Jurkat, Clone E6-1 (cell line): ENCODE measurements around the gene GABARAPL2.
"Not testable (repeated sequence)": the region's sequence is repeated elsewhere in the genome, so short reads cannot be mapped to it uniquely, and the experiment has no call there.

Experiments used
- DNase-seq: peaks from one replicate; pipeline ENCODE4 v3.0.0-alpha.2; 2011; ENCODE audit warnings: low read depth, low spot score
- H3K4me3 ChIP-seq: 2 replicates; pipeline ENCODE4 v1.5.1; 2011; ENCODE audit warnings: mild to moderate bottlenecking, low read length, control low read depth, moderate library complexity

The GABARAPL2 gene

DNA sequence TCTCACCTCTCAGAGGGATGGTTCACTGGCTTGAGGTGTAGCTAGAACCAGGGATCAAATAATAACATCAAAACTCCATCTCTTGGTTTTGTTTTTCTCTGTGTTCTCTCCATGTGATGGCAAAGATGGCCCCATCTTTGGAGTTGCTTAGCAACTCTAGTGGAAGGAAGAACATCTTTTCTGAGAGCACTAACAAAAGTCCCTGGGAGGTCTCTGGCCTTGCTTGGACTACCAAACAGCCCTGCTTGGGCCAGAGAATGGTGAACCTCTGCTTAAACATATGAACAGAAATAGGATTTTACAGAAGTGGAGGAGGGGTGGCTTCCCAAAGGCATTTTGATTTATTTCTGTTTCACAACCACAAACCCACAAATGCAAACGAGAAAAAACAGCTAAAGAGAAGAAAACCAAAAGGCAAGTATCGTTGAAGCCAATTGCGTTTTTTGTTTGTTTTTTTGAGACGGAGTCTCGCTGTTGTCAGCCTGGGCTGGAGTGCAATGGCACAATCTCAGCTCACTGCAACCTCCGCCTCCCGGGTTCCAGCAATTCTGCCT, 13.2 kb downstream of the GABARAPL2 start:
- DNase-seq, result no peak
- no peak overlapping the region for H3K4me3 ChIP-seq

DNA sequence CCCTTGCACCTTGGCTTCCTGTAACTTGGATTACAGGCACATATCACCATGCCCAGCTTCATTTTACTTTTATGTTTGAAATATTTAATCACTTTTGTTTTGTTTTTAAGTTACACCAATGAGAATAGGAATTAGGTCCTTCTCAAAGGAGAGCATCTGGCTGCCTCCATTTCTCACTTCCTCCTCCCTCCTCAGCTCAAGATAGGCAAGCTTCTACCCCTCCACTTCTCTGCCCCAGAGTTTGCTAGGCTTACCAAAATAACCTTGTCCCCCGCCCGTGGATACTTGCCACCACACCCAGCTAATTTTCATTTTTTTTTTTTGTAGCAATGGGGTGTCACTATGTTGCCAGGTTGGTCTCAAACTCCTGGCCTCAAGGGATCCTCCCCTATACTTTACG, 17.9 kb downstream of the GABARAPL2 start:
- no peak for DNase-seq
- no peak overlapping the region for H3K4me3 ChIP-seq

DNA sequence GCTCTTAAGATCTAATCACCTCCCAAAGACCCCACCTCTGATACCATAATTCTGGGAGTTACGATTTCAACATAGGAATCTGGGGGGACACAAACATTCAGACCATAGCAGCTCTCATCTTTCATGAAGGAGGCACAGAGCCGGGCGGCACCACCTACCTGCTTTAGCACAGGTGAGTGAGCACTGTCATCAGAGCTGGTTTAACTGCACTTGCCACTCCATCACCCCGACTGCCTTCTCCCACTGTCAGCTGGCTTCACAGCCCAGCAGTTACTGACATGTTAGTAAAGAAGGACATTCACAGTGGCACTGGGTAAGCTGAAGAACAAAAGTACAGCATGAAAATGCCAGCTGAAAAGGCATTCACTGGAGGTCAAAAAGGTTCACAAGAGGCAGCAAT, 22.5 kb downstream of the GABARAPL2 start:
- no peak overlapping the region for H3K4me3 ChIP-seq
- DNase-seq, result no peak

DNA sequence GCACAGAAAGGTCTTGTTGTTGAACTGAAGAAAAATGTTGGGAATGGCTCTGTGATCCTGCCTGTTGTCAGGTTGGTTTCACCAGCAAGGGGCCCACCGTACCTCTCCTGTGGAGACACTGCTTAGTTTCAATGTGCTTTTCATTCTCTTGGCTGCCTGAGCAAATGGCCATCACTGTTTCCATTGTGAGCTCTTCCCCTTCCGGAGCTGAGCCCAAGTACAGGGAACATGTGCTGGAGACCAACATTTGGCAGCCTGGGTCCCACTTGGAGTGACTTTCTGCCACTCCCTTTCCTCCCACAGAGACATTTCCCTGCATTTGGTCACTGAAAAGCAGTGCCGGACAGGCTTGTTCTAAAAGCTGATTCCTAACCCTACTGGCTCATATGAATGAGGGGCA, 23.1 kb downstream of the GABARAPL2 start:
- no peak overlapping the region for H3K4me3 ChIP-seq
- no peak for DNase-seq

DNA sequence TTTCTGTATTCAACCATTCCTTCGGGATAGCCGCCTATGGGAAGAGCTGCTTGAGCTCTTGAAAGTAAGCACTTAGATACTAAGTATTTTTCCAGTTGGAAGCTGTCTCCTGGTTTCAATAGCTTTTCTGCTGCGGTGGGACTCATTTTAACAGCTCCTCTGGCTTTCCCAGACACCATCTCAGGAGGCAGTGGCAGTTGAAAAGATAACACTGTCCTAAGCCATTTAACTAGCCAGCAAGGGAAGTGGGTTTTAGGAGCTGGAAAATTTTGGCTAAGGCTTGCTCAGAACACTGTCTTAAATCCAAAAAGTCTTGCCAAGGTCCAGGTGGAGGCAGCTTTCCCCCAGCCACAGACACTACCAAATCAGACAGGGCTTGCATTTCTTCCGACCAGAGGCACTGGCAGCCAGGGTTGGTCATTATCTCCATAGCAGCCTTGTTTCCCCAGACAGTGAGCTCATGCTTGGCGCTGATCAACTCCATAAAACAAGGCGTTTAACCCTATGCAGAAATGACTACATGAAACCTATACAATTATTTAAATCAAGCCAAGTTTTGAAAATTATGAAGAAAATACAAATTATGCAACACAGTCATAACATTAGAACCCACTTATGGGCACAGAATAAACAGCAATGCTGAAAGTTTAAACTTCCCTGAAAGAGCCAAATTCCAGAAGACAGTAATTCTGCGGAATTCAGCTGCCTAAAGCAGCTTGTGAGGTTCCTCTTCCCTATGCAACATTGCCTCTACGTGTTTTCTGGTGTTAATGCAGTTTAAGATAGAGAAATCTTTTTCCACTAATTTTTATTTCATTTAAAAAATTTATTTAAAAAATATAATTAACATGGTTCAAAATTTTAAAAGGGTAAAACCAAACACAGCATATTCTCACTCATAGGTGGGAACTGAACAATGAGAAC, 25.0 kb downstream of the GABARAPL2 start:
- H3K4me3 ChIP-seq, result no peak overlapping the region

DNA sequence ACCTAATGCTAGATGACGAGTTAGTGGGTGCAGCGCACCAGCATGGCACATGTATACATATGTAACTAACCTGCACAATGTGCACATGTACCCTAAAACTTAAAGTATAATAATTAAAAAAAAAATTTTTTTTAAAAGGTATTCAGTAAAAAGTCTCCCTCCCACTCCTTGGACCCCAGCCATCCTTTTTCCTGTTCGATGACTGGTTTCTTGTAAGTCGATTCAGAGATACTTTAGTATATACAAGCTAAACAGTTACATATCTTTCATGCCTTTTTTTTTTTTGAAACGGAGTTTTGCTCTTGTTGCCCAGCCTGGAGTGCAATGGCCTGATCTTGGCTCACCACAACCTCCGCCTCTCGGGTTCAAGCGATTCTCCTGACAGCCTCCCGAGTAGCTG, 25.7 kb downstream of the GABARAPL2 start:
- DNase-seq, H3K4me3 ChIP-seq: not testable (repeated sequence)

More for the DNA sequence above, 25.0 kb downstream of the GABARAPL2 start:
- no peak for DNase-seq

DNA sequence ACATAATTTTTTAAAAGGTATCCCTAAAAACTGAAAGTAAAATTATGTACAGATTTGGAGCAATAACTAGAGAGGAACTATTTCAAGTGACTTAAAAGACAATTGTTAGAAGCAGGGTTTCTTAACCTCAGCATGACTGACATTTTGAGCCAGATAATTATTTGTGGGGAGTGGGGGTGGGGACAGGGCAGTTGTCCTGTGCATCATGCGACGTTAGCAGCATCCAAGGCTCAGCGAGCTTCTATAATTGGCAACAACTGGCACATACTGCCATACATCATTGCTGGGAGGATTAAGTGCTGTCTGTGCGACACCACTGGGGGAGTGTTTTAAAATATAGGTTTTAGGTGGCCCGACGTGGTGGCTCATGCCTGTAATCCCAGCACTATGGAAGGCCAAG, 27.1 kb downstream of the GABARAPL2 start:
- no peak overlapping the region for H3K4me3 ChIP-seq
- no peak for DNase-seq

DNA sequence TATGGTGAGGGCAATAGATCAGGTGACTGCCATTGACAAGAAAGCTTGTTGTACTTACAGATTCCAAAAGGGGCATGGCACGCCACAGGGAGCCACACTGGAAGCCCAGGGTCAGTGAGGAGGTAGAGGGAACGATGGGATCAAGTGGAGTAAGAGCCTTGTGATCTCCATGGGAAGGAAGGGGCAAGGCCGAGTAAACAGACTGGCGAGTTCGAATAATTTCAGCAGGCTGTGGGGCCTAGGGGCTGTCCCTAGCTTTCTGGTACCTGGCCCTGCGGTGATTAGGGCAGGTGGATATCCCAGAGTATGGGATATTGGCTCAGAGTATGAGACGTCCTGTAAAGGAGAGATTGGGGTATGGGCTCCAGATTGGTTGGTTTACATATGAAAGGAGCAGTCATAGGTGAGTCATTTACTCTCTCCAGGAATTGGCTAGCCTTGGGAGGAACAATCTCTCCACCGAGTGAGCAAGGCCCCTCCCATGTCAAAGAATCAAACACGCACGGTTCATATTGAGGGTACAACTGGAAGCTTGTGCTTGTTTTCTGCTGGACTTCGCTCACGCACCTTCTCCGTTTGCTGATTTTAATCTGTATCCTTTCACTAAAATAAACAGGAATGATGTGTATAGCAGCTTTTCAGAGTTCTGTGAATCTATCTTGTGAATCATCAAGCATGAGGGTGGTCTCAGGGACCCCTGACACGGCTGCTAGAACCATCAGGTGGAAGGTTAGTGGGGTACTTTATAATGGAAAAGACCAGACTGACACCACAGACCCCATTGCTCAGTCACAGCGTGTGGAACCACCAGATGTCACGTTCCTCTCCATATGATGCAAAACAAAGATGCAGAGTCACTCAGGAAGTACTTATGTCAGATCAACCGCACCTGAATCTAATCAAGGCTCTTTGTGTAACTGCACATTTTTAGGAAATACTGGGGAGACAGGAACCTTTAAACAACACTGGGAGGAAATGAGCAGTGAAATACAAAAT, 27.9 kb downstream of the GABARAPL2 start:
- peak; percentile 85 for DNase-seq
- no peak overlapping the region for H3K4me3 ChIP-seq

DNA sequence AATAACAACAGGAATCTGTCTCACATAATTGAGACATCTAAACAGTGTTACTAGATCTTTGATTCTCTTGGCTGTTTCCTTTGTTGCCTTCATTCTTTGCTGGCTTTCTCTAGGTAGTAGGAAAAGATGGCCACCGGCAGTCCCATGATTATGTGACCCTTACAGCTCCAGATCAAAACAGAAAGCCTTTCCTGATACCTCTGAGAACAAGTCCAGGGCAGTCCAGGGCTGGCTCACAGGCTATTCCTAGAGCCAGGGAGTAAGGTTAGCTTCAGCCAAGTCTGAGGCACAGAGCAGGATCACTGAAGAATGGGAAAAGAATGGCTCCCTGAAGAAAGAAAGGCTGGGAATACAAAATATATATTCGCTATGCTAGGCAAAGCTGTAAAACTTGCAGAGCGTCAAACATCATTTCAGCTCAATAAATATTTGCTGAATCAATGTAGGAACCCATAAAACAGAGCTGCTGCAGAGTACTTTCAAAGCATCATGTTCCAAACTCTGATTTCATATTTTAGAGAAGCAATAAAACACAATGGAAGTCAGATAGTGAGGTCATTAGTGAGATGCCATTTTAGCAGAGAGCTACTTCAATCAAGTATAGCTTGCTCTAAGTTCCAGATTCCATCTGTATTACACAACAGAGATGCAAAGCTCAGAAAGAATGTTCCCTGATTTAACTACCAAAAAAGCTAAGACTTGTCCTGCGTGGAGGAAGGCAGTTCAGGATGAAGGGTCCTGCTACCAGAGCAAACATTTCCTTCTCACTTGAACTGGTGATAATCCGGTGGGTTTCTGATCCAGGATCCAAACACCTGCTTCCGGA, 33.5 kb downstream of the GABARAPL2 start:
- no peak overlapping the region for H3K4me3 ChIP-seq
- DNase-seq, result no peak

DNA sequence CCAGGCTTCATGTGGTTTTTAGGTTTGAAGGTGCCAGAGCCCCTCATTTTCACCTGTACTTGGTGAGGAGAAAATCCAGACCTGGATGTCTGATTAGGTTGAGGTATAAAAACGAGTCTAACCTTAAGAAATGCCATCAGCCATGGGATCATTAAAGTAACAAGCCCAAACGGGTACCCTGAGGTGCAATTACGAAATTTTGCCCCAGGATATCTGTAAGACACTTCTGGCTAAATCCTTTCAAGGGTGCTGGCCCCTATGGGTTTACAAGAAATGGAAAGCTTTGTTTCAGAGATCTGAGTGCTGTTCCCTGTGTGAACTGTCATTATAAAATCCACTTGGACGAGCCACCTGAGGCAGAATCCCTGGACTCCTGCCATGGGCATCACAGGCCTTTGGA, 37.1 kb downstream of the GABARAPL2 start:
- DNase-seq, result no peak
- no peak overlapping the region for H3K4me3 ChIP-seq

DNA sequence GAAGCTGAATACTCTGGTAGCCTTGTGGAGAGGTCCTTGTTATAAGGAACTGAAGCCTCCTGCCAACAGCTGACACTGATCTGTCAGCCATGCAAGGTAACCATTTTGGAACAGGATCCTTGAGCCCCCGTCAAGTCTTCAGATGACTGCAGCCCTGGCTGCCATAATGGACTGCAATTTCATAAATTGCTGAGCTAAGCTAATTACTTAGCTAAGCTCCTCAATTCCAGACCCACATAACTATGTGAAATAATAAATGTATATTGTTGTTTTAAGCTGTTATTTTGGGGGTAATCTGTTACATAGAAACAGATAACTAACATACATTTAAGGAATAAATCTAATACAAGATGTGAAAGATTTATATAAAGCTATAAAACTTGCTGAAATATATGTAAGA, 40.3 kb downstream of the GABARAPL2 start:
- H3K4me3 ChIP-seq, result no peak overlapping the region
- no peak for DNase-seq

DNA sequence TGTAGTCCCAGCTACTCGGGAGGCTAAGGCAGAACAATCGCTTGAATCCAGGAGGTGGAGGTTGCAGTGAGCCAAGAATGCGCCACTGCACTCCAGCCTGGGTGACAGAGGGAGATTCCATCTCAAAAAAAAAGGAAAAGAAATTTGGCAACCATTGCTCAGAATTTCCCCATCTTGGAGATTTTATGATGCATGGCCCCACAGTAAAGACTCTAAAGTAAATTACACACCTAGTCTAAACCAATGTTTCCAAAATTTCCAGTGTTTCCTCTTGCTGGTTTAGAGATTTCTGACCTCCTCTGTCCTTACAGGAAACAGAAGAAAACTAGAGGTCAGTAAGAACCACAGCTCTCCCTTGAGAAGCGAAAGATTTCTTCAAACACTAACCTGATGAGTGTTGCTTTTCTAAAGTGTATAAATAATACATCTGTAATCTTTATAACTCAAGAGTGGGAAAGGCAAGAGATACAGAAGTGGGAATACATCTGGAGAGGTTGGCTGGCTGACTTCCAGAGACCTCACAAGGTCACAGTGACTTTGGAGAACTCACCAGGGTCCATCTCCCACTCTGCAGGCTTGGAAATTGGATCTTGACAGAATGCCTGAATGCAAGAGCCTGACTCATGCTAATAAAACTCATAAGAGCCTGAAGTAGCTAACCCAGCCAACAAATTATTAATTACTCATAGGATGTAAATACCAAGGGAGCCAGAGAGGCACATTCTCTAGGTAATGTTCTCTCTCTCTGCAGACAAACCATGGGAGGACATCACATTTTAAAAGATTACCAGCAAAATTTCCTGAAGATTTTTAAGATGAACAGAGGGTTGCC, 48.1 kb downstream of the GABARAPL2 start:
- DNase-seq, result no peak
- no peak overlapping the region for H3K4me3 ChIP-seq

DNA sequence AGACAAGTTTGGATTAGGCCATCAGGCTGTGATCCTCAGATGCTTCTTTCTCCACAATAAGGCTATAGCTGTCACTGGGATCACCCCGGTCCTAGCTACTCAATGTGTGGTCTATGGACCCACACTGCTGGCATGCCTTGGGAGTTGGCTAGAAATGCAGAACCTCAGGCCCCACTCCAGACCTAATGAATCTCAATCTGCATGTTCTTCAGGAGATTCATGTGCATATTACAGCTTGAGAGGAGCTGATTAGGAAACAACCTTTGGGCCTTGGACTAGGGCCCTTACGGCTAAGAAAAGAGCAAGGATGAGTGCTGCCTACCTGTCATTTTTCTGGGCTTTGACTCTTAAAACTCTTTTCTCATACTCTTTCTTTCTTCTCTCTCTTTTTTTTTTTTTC, 49.4 kb downstream of the GABARAPL2 start:
- DNase-seq, result no peak

DNA sequence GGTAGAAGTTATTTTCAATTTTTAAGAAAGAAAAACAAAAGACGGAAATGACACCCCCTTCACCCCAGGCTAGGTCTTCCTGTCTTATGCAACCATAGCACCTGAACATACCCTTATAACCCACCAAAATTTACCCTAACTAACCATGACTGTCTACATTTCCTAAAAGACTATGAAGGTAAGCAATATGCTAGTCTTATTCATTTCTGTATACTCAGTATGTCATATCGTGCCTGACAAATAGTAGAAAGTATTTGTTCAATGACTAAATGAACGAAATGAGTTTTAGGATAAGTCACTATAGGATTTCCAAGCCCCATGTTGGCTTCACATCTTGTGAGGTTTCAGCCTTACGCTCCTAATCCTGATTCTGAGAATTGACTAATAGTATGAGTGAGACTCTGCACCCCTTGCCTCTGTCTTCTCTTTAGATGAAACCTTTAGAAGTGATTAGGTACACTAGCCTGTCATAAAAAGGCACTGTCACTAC, 50.4 kb downstream of the GABARAPL2 start:
- no peak overlapping the region for H3K4me3 ChIP-seq

More for the DNA sequence above, 49.4 kb downstream of the GABARAPL2 start:
- no peak overlapping the region for H3K4me3 ChIP-seq

DNA sequence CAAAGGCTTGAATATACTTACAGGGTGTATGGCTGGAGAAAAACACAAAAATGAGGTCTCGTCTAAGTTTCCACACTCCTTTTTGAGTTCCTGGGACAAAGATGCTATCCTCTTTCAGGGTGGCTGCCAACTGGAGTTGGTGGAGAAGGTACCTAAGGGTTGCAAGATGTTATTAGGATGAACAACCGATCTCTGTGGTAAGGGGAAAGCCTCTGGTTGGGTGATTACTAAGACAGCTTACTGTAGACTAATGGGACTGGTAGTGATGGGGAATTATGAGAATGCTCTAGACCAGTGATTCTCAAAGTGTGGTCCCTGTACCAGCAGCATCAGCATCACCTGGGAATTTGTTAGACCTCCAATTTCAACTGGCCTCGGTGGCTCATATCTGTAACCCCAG, 50.9 kb downstream of the GABARAPL2 start:
- DNase-seq, result no peak
- no peak overlapping the region for H3K4me3 ChIP-seq

More for the DNA sequence above, 50.4 kb downstream of the GABARAPL2 start:
- DNase-seq, result no peak

DNA sequence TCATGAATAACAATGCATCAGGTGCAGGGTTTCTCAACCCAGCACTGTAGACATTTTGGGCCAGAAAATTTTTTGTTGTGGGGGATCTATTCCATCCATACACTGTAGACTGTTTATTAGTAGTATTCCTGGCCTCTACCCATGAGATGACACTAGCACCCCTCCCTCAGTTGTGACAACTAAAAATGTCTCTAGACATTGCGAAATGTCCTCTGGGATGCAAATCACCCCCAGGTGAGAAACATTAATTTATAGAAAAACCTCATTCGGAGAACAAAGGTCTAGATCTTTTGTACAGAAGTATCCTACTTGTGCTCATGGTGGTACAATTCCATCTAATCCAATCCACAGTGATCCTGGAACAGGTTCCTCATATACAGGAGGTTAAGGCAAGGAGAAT, 52.6 kb downstream of the GABARAPL2 start:
- no peak for DNase-seq
- no peak overlapping the region for H3K4me3 ChIP-seq

DNA sequence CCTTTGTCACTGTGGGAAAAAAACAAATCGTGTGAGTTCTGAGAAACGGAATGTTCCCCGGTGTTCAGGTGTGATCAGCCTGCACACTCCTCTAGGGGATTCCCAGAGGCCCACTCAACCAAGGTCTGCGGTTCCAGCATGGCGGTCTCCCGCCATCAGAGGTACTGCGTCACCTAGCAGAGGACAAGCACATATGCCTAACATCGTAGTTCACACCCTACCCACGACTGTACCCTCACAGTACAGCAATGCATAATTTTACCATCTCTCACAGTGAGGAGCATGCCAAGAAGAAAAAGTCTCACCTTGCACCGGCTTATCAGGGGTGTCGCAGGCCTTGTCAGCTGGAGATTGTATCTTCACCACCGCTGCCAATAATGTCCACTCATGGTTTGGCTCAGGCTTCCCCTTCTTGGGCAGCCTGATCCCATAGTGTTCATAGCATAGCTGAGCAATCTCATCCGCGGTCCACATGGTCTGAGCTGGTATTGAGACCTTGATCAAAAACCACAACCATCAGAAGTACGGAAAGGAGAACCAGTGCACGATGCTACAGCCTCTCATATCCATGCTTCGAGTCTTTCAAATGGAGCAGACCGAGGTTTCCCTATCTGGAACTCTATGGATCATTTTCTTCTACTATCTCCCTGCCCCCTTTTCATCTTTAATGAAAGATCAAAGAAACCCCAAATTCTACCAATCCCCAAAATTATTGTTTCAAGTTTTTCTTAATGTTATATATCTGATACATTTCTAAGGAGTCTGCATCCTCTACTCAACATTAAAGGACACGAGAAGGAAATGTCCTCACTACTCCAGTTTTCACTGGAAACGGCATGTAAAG, 54.4 kb downstream of the GABARAPL2 start:
- no peak overlapping the region for H3K4me3 ChIP-seq
- DNase-seq, result no peak
